NB4 (cell line): Measurements from ENCODE around the gene LTB4R.

Experiments used
- CTCF ChIP-seq: IDR thresholded peaks from one replicate; pipeline ENCODE4 v1.5.1; 2012; ENCODE audit warnings: low read depth, low read length
- MAX ChIP-seq: IDR thresholded peaks from 2 replicates; pipeline ENCODE4 v1.6.1; 2011; ENCODE audit warnings: low read depth, low read length

GRCh38 chr14:24313913-24314312 is 2.6 kb downstream of the LTB4R start:
- TF ChIP-seq CTCF (no peak), MAX (no peak; the same call in 1 of the 2 replicates)
